ENCODE measurements around the gene NOTUM.
"Not testable (repeated sequence)": the region's sequence is repeated elsewhere in the genome, so short reads cannot be mapped to it uniquely, and the experiment has no call there.

NOTUM gene

GRCh38 chr17:81957691-81958432 is 3.1 kb downstream of the NOTUM start:
- DNase-seq (ENCODE audit: low read depth): no peak

DNA sequence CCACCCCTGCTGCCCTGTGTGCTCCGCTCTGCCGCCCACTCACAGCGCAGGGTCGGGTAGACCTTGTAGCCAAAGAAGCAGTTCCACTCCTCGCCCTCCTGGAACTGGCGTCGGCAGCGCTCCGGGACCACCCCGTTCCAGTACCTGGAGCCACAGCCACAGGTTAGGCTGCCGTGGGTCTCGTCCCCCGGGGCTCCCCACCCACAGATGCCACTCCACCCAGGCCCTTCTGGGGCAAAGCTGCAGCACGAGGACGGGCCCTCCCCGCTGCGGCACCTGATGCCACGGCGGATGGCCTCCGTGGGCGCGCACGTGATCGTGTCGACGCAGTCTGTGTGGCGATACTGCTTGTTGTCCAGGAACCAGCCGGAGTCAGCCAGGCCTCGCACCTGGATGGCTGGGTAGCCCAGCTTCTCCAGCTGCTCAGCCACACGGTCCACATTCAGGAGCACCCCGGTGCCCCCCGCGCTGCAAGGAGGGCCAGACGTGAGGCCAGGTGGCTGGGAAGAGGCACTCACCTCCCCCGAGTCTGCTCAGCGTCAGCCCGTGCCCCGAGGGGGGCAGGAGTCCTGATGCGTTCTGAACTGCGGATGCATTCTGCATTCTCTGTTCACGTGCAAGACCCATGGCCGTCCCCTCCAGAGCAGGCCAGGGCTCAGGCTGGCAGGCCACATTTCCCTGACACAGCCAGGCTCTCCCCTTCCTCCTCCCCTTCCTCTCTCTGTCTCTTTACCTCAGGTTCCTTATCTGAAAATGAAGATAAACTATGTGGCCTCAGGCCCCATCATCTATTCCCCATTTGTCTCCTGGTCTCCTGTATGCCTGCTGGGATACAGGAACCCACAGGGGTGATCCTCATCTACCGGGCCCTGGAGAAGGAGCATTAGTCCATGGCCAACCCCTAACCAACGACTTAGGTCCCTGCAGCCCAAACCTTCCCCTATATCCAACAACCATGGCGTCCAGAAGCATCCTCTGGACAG is 4.1 kb downstream of the NOTUM start:
- DNase-seq (ENCODE audit: low read depth): no peak

- DNase-seq (ENCODE audit: low read depth): no peak
Observed at GRCh38 chr17:81955756-81956544, 5.0 kb downstream of the NOTUM start.

- DNase-seq (ENCODE audit: low read depth): no peak
Observed at GRCh38 chr17:81955058-81955681, 5.8 kb downstream of the NOTUM start.

DNA sequence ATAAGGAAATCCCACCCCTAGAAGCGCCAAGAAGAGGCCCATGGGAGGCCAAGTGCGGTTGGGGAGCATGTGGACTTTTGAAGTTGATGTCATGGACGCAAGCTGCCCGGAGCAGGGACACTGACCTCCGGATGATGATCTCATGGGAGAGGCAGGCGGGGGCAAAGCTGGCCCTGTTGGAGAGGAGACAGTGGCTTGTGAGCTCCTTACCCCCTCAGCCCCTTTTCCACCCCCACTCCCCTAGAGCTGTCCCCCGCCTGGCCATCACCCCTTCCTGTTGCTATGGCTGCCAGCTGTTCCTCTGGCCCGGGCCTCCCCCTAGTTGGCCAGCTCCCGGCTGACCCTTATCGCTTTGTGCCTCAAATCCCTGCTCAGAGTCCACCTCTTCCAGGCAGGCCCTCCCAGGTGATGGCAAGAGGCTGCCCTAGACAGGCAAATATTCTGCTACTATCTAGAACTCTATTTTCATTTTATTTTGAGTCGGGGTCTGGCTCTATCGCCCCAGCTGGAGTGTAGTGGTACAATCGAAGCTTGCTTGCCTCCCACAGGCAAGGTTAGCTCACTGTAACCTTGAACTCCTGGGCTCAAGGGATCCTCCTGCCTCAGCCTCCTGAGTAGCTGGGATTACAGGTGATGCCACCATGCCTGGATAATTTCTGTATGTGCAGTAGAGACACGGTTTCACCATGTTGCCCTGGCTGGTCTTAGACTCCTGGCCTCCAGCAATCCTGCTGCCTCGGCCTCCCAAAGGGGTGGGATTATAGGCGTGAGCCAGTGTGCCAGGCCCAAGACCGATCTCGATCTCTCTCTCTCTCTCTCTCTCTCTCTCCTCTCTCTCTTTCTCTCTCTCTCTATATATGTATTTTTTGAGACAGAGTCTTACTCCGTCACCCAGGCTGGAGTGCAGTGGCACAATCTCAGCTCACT is 6.6 kb downstream of the NOTUM start:
- no peak for DNase-seq (ENCODE audit: low read depth)

GRCh38 chr17:81953443-81953842 is 7.5 kb downstream of the NOTUM start:
- not testable (repeated sequence) for DNase-seq (ENCODE audit: low read depth)

- DNase-seq (ENCODE audit: low read depth): no peak
Observed at GRCh38 chr17:81952792-81953228, 8.2 kb downstream of the NOTUM start.

DNA sequence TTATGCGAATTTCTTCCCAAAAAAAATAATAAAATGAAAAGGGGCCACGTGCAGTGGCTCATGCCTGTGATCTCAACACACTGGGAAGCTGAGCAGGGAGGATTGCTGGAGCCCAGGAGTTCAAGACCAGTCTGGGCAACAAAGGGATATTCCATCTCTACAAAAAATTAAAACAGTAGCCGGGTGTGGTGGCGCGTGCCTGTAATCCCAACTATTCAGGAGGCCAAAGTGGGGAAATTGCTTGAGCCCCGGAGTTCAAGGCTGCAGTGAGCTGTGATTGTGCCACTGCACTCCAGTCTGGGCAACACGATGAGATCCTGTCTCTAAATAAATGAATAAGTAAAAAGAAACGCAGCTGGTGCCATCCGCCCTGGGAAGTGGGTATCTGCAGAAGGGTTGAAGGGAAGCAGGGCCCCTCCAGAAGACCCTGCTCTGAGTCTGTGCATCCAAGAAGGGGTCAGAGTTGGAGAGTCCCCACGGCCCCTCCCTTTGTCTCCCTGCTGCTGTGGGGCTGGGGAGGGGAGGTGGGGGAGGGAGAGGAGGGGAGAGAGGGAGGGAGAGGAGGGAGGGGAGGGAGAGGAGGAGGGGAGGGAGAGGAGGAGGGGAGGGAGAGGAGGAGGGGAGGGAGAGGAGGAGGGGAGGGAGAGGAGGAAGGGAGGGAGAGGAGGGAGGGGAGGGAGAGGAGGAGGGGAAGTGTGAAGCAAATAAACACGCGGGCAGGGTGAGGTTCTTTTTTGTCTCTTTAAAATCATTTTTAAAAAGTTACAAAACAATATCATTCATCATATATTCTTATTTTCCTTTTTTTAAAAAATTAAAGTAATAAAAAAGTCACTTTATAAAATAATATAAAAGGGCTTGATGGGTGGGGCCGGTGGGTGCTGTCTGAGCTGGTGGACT is 9.0 kb downstream of the NOTUM start:
- no peak for DNase-seq (ENCODE audit: low read depth)

GRCh38 chr17:81950501-81950900 is 10.5 kb downstream of the NOTUM start:
- no peak for DNase-seq (ENCODE audit: low read depth)

- no peak for DNase-seq (ENCODE audit: low read depth)
Observed at GRCh38 chr17:81948635-81949378, 12.2 kb downstream of the NOTUM start.

DNA sequence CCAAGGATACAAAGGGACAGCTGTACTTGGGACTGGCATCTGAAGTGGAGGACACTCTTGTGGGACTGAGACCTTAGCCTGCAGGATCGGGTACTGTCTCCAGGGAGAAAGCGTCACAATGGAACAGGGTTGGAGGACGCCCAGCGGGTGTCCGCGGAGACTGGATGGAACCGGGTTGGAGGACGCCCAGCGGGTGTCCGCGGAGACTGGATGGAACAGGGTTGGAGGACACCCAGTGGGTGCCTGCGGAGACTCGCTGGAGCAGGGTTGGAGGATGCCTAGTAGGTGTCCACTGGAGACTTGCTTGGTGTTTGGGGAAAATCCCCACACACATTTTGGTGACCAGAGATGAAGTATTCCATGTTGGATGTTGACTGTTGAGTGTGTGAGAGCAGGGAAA is 13.8 kb downstream of the NOTUM start, which contains the start of gene MYADML2:
Gene MYADML2, minus strand, starts transcription at position 45 of the 400 bp plus-strand sequence. CDS start 5,492 bp downstream, outside the sequence.
- DNase-seq (ENCODE audit: low read depth): no peak

GRCh38 chr17:81944858-81945257 is 16.1 kb downstream of the NOTUM start:
- DNase-seq (ENCODE audit: low read depth): no peak

- DNase-seq (ENCODE audit: low read depth): no peak
Observed at GRCh38 chr17:81942167-81942553, 18.8 kb downstream of the NOTUM start.

DNA sequence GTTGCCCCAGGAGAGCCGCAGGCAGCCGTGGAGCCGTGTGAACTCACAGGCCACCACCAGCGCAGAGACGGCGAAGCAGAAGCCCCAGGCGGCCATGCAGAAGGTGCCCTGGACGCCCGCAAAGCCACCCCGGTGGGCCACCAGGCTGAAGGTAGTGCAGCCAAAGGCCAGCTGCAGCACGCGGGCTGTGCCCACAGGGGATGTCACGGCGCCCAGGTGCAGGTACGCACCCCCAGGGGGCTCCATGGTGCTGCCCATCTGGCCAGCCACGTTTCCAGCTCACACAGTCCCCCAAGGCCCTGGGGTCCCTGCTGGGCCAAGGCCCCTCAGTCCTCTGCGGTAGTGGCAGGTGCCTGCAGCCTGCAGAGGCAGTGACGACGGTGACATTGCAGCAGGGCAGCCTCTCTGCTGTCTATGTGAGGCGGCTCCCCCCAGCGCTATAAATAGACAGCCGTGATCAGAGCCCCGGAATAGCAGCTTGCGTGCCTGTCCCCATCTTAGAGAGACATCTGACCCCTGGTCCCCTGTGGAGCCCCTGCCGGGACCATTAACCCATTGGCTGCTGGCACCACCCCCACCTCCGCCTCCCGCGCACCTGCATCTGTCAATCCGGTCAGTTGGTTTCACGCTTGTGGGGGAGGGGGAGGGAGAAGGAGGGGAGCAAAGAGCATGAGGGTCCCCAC is 19.4 kb downstream of the NOTUM start:
- no peak for DNase-seq (ENCODE audit: low read depth)

- DNase-seq (ENCODE audit: low read depth): no peak
Observed at GRCh38 chr17:81940538-81941483, 20.2 kb downstream of the NOTUM start.

DNA sequence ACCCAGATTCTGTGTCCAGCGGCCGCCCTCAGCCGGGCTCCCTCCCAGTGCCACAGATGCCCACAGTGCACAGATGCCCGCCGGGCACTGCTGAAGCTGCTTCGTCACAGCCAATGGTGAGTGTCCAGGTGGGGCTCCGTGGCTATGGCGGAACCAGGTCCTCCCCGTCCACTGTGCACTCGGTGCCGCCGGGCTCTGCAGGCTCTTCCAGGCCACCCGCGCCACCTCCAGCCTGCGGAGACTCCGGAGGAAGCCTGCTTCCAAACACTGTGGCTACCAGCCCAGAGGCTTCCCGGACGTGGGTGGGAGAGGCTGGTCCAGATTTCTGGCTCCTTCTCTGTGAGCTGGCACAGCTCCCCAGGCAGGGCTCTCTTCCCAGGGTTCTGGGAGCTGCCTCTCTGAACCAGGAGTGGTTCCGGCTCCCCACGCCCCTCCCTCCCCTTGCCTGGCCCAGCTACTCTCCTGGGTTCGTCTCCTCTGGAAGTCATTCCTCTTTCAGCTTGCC is 21.1 kb downstream of the NOTUM start:
- no peak for DNase-seq (ENCODE audit: low read depth)

- DNase-seq (ENCODE audit: low read depth): no peak
Observed at GRCh38 chr17:81939218-81939617, 21.8 kb downstream of the NOTUM start.
